ENCODE results near the gene PNN. TPM values are rescaled to one million over a fixed set of nuclear protein-coding genes. Genes with fewer than 3 reads are reported as not detected.

Gene PNN
- total and polyA plus RNA-seq, 2 of the 8 experiments (the other 6 are each of a cell fraction or from before 2014, with no cell fraction given), result 27.5 to 121 TPM

DNA sequence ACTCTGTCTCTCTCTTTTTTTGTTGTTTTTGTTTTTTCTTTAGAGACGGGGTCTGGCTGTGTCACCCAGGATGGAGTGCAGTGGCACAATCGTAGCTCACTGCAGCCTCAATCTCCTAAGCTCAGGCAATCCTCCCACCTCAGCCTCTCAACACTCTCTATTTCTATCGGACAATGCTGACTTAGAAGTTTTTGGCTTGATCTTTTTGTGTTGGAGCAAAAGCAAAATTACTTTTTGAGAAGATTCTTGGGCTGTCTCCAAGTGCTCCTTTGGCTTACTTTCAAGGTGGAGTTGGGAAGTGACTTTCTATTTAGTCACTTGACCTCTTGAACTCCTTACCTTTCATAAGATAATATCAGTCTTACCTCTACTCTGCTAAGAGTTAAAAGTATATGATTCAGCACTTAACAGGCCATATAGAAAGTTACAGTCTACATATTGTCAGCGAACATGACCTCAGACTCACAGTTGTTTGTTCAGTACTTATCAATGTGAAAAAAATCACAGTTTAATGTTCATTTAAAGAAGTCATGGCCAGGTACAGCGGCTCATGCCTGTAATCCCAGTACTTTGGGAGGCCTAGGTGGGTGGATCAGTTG lies 43.2 kb downstream of the PNN start:
- H3K18ac ChIP-seq (ENCODE audit: extremely low read depth, low read length), result no peak overlapping the region
- no peaks in the 10 kb centered on the region for H3K4me1 ChIP-seq (replicated peaks in 1 of 4; ENCODE audit: control insufficient read depth in 3 of 4, insufficient read depth in 4 of 4, low read length in 3 of 4)
- no peak overlapping the region for H4K91ac ChIP-seq (replicated peaks; ENCODE audit: insufficient read length, low read length)
- no peaks in the 10 kb centered on the region for H3K79me1 ChIP-seq (ENCODE audit: low read depth, low read length)
- no peak overlapping the region for H3K23ac ChIP-seq (ENCODE audit: insufficient read length)
- ChIA-PET POLR2A (ENCODE audit: partially characterized antibody) (no interaction called here), CTCF (ENCODE audit: partially characterized antibody) (no interaction called here)
- H4K20me1 ChIP-seq (replicated peaks in 1 of 2; ENCODE audit: control insufficient read depth in 1 of 2, insufficient read depth in 2 of 2, low read length in 2 of 2), result no peaks in the 10 kb centered on the region
- no peak overlapping the region for H3K4me3 ChIP-seq (ENCODE audit: extremely low read depth in 1 of 4, insufficient read depth in 2 of 4, low read depth in 3 of 4, low read length in 4 of 4)
- H3K27ac ChIP-seq (ENCODE audit: low read depth, low read length), result no peak overlapping the region
- no peak overlapping the region for H2BK120ac ChIP-seq (replicated peaks; ENCODE audit: low read depth, low read length)
- H2BK5ac ChIP-seq (ENCODE audit: low read depth, low read length), result no peak overlapping the region
- no peak overlapping the region for H4K8ac ChIP-seq (ENCODE audit: extremely low read depth, insufficient read depth, low read length)
- H3K36me3 ChIP-seq (ENCODE audit: control insufficient read depth in 2 of 4, insufficient read depth in 4 of 4, low read length in 3 of 4), result no peaks in the 10 kb centered on the region
- H4K5ac ChIP-seq (ENCODE audit: insufficient read length, low read depth, low read length), result no peak overlapping the region
- H3K4me2 ChIP-seq (ENCODE audit: insufficient read depth in 1 of 2, low read depth in 2 of 2, low read length in 2 of 2), result no peak overlapping the region
- H3K27me3 ChIP-seq (replicated peaks in 1 of 4; ENCODE audit: control insufficient read depth in 3 of 4, extremely low read depth in 1 of 4, insufficient read depth in 3 of 4, low read length in 3 of 4), result no peaks in the 10 kb centered on the region
- no peak overlapping the region for H3K14ac ChIP-seq (ENCODE audit: insufficient read length)
- no peak overlapping the region for H2BK15ac ChIP-seq (ENCODE audit: low read length)
- DNase-seq (ENCODE audit: low read depth in 1 of 2, low spot score in 2 of 2) (no peak), FAIRE-seq (no peak)
- no peak overlapping the region for H2BK20ac ChIP-seq (ENCODE audit: low read length)
- H3K23me2 ChIP-seq (ENCODE audit: low read depth, low read length), result no peaks in the 10 kb centered on the region
- 81% methylated on average over 5 of the region's 5 CpGs; no CpG with 5 or more reads in 1 of the 2 experiments for WGBS, 2 experiments (ENCODE audit: extremely low coverage in 1 of 2, insufficient coverage in 1 of 2, insufficient read length in 1 of 2, insufficient replicate concordance in 2 of 2, low coverage in 1 of 2, low lambda C conversion rate in 2 of 2, missing lambda C conversion rate in 1 of 2)
- no peak overlapping the region for H3K9ac ChIP-seq (replicated peaks in 1 of 4; ENCODE audit: extremely low read depth in 1 of 4, low read depth in 3 of 4, low read length in 3 of 4)
- H3K56ac ChIP-seq (replicated peaks; ENCODE audit: insufficient read length, low read depth, low read length), result no peak overlapping the region
- H3K4ac ChIP-seq (replicated peaks; ENCODE audit: insufficient read length, low read depth, low read length), result no peak overlapping the region
- H3K9me3 ChIP-seq (ENCODE audit: insufficient read depth in 2 of 2, low read depth in 1 of 2, low read length in 1 of 2), result no peaks in the 10 kb centered on the region
- no peak overlapping the region for H2AK5ac ChIP-seq (ENCODE audit: low read depth, low read length)
- no peaks in the 10 kb centered on the region for H3K79me2 ChIP-seq (ENCODE audit: control insufficient read depth in 1 of 2, insufficient read depth in 2 of 2, low read length in 2 of 2)
- H2AFZ ChIP-seq (ENCODE audit: low read length), result no peak overlapping the region
- no peak overlapping the region for H2BK12ac ChIP-seq (ENCODE audit: low read depth, low read length)
- TF ChIP-seq NRF1 (IDR thresholded peaks at IDR 0.05; ENCODE audit: low read depth, low read length) (no peak), BCL11A (IDR thresholded peaks at IDR 0.05; ENCODE audit: low read depth in 2 of 2, low read length in 2 of 2) (no peak), TCF12 (IDR thresholded peaks at IDR 0.05; ENCODE audit: low read depth, low read length) (no peak), GABPA (IDR thresholded peaks at IDR 0.05; ENCODE audit: borderline replicate concordance, insufficient read depth, low read length) (no peak), JUND (IDR thresholded peaks at IDR 0.05; ENCODE audit: low read length) (no peak), MAFK (IDR thresholded peaks at IDR 0.05; ENCODE audit: low read depth, low read length) (no peak), TAF1 (IDR thresholded peaks at IDR 0.05; ENCODE audit: low read depth, low read length) (no peak), EP300 (IDR thresholded peaks at IDR 0.05; ENCODE audit: borderline replicate concordance in 1 of 2, low read depth in 2 of 2, low read length in 2 of 2) (no peak)
- TF ChIP-seq, protein P1, sequence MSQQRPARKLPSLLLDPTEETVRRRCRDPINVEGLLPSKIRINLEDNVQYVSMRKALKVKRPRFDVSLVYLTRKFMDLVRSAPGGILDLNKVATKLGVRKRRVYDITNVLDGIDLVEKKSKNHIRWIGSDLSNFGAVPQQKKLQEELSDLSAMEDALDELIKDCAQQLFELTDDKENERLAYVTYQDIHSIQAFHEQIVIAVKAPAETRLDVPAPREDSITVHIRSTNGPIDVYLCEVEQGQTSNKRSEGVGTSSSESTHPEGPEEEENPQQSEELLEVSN (IDR thresholded peaks at IDR 0.05), result no peak
